NCI-H2171 (cell line): ENCODE measurements around the gene ICA1.
"Not testable (repeated sequence)": the region's sequence is repeated elsewhere in the genome, so short reads cannot be mapped to it uniquely, and the experiment has no call there.

Experiments
- DNase-seq: peaks from one replicate; lab custom pipeline; 2025; lab: John Stamatoyannopoulos, UW

The ICA1 gene

GRCh38 chr7:8130663-8131062, 131.3 kb downstream of the ICA1 start:
- DNase-seq: no peak

GRCh38 chr7:8129318-8129659, 132.7 kb downstream of the ICA1 start:
- DNase-seq: no peak

- no peak for DNase-seq
Measured at GRCh38 chr7:8128449-8129317, 133.3 kb downstream of the ICA1 start.

GRCh38 chr7:8126601-8127167, 135.3 kb downstream of the ICA1 start:
- DNase-seq: no peak

- DNase-seq: no peak
Measured at GRCh38 chr7:8125680-8126444, 136.1 kb downstream of the ICA1 start.

- no peak for DNase-seq
Measured at GRCh38 chr7:8121243-8121642, 140.7 kb downstream of the ICA1 start.

GRCh38 chr7:8120390-8121058, 141.4 kb downstream of the ICA1 start:
- no peak for DNase-seq

- DNase-seq: no peak
Measured at GRCh38 chr7:8119262-8119661, 142.7 kb downstream of the ICA1 start.

GRCh38 chr7:8117195-8117594, 144.8 kb downstream of the ICA1 start:
- no peak for DNase-seq

GRCh38 chr7:8115547-8116402, 146.2 kb downstream of the ICA1 start:
- no peak for DNase-seq

GRCh38 chr7:8114175-8114574, 147.8 kb downstream of the ICA1 start:
- DNase-seq: no peak

GRCh38 chr7:8113184-8113583, 148.8 kb downstream of the ICA1 start:
- no peak for DNase-seq

- no peak for DNase-seq
Measured at GRCh38 chr7:8112685-8113084, 149.3 kb downstream of the ICA1 start.

GRCh38 chr7:8111282-8111960, 150.5 kb downstream of the ICA1 start:
- DNase-seq: no peak

- no peak for DNase-seq
Measured at GRCh38 chr7:8109196-8110022, 152.6 kb downstream of the ICA1 start.

GRCh38 chr7:8105449-8106095, 156.4 kb downstream of the ICA1 start:
- DNase-seq: no peak

GRCh38 chr7:8103282-8103681, 158.7 kb downstream of the ICA1 start:
- DNase-seq: no peak

- not testable (repeated sequence) for DNase-seq
Measured at GRCh38 chr7:8101292-8101691, 160.7 kb downstream of the ICA1 start.
